Fibroblast of the aortic adventitia (primary cell): ENCODE data around the gene BABAM2. TPM values are rescaled to one million over a fixed set of nuclear protein-coding genes. Genes with fewer than 3 reads are reported as not detected.

ENCODE experiments used
- DNase-seq: peaks from one replicate; pipeline ENCODE4 v3.0.0-alpha.2; 2010; ENCODE audit warnings: low read depth
- H3K4me3 ChIP-seq: 2 replicates; pipeline ENCODE4 v1.5.1; 2011; ENCODE audit warnings: low read depth, mild to moderate bottlenecking, control low read depth, low read length, moderate library complexity
- total RNA-seq: library from RNA; depleted of rRNA; stranded (reverse); fragments of >200 nt; gene quantifications from 2 replicates; pipeline ENCODE4 v1.2.3, GENCODE V29; 2012; ENCODE audit warnings: low replicate concordance
- TF ChIP-seq, protein P1 (sequence below): IDR thresholded peaks from 2 replicates; pipeline ENCODE4 v1.5.1; 2011; ENCODE audit warnings: mild to moderate bottlenecking, low read length, control low read depth, inconsistent platforms; ENCODE audit not compliant: insufficient read depth

BABAM2 gene
- total RNA-seq, 1 donor: 45.3 TPM

- TF ChIP-seq, protein P1, sequence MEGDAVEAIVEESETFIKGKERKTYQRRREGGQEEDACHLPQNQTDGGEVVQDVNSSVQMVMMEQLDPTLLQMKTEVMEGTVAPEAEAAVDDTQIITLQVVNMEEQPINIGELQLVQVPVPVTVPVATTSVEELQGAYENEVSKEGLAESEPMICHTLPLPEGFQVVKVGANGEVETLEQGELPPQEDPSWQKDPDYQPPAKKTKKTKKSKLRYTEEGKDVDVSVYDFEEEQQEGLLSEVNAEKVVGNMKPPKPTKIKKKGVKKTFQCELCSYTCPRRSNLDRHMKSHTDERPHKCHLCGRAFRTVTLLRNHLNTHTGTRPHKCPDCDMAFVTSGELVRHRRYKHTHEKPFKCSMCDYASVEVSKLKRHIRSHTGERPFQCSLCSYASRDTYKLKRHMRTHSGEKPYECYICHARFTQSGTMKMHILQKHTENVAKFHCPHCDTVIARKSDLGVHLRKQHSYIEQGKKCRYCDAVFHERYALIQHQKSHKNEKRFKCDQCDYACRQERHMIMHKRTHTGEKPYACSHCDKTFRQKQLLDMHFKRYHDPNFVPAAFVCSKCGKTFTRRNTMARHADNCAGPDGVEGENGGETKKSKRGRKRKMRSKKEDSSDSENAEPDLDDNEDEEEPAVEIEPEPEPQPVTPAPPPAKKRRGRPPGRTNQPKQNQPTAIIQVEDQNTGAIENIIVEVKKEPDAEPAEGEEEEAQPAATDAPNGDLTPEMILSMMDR: no peak
- no peak overlapping the region for H3K4me3 ChIP-seq
- DNase-seq: no peak
These were observed 483.3 kb downstream of the BABAM2 start for GRCh38 chr2:28373854-28374253.

GRCh38 chr2:28374331-28374730, 483.8 kb downstream of the BABAM2 start:
- TF ChIP-seq, protein P1: no peak
- DNase-seq: no peak
- no peak overlapping the region for H3K4me3 ChIP-seq

- TF ChIP-seq, protein P1: no peak
- DNase-seq: no peak
- H3K4me3 ChIP-seq: no peak overlapping the region
These were observed 484.7 kb downstream of the BABAM2 start for GRCh38 chr2:28375236-28375635.

DNA sequence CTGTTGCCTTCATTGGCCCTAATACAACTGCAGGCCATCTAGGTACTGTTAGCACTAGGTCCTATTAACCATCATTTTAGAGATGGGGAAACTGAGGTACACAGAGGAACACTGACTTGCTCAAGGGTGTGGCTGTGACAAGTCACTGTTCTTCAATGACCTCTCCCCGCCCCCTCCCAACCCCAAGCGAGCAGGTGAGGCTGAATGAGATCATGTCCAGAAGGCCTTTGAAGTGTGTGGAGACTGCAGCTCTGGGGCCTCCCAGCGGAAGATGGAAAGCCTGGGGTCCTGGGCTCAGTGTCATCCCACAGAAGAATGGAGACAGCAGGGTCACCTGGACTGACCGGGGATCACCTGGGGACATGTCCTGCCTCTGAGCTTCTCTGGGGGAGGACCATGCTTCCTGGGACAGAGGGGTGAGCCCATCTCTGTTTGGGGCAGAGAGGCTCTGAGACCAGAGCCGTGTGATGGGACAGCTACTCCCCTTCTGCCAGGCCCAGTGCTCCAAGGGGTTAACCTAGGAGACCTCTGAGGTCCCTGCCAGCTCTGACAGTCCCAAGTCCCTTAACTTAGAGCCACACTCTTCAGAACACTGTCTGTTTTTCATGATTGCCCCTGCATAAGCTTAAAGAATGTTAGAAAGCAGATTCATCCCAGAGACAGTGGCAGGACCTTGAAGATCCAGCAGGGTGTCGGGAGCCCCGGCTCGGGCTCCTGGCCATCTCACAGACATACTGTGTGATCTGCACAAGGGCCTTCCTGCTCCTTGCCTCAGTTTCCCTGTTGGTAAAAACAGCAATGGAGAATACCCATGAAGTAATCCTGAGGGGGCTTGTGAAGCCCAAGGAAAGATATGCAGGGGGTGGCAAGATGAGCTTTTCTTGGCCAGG, 485.5 kb downstream of the BABAM2 start:
- no peak for DNase-seq
- TF ChIP-seq, protein P1: no peak
- H3K4me3 ChIP-seq: no peak overlapping the region

DNA sequence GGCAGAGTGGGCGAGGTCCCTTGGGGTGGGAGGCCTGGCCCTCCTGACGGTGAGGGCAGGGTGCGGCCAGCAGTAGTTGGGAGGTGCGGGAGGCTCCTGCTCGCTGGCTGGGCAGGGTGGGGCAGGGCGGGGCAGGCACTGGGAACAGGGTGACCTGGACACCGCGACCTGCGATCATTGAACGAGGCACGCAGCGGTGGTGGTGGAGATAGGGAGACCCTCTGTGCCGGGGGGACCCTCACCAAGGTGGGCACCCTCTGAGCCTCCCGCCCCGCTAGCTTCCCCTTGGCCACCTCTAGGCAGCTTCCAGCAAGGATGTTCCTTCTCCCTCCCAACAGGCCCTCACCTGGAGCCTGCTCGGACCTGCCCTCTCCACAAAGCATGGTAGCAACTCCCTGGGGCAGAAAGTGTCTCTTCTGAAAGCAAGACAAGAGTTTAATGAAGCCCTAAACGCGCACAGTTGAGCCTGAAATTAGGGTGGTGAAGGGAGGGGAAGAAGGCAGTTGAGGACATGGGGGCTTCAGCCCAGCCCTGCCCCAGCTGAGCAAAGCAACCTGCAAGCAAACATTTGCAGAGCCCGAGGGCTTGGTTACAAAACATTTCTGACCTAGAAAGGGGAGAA, 486.8 kb downstream of the BABAM2 start:
- no peak for DNase-seq

GRCh38 chr2:28377984-28378678, 487.6 kb downstream of the BABAM2 start:
- no peak for DNase-seq
- TF ChIP-seq, protein P1: no peak
- H3K4me3 ChIP-seq: no peak overlapping the region

More for the DNA sequence above, 486.8 kb downstream of the BABAM2 start:
- TF ChIP-seq, protein P1: no peak
- H3K4me3 ChIP-seq: no peak overlapping the region
